HG03432 (cell line): ENCODE measurements around the gene SMAD6.

Experiments used
- ATAC-seq: cut with Tn5 transposase; IDR thresholded peaks from one replicate; pipeline ENCODE4 v1.9.1; 2021; ENCODE audit warnings: mild to moderate bottlenecking, moderate library complexity; ENCODE audit not compliant: unreplicated experiment

The SMAD6 gene

DNA sequence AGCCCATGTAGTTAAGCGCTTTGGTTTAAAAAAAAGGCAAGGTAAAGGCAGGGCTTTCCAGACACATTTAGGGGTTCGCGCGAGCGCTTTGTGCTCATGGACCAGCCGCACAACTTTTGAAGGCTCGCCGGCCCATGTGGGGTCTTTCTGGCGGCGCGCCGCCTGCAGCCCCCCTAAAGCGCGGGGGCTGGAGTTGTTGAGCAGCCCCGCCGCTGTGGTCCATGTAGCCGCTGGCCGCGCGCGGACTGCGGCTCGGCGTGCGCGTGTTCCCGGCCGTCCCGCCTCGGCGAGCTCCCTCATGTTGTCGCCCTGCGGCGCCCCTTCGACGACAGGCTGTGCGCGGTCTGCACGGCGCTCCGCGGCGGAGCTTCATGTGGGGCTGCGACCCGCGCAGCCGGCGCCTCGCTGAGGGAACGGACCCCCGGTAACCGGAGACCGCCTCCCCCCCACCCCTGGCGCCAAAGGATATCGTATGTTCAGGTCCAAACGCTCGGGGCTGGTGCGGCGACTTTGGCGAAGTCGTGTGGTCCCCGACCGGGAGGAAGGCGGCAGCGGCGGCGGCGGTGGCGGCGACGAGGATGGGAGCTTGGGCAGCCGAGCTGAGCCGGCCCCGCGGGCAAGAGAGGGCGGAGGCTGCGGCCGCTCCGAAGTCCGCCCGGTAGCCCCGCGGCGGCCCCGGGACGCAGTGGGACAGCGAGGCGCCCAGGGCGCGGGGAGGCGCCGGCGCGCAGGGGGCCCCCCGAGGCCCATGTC lies 927 bp downstream of the SMAD6 start:
- ATAC-seq, result no peak

DNA sequence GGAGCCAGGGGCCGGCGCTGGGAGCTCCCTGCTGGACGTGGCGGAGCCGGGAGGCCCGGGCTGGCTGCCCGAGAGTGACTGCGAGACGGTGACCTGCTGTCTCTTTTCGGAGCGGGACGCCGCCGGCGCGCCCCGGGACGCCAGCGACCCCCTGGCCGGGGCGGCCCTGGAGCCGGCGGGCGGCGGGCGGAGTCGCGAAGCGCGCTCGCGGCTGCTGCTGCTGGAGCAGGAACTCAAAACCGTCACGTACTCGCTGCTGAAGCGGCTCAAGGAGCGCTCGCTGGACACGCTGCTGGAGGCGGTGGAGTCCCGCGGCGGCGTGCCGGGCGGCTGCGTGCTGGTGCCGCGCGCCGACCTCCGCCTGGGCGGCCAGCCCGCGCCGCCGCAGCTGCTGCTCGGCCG lies 1.5 kb downstream of the SMAD6 start:
- ATAC-seq, result no peak

DNA sequence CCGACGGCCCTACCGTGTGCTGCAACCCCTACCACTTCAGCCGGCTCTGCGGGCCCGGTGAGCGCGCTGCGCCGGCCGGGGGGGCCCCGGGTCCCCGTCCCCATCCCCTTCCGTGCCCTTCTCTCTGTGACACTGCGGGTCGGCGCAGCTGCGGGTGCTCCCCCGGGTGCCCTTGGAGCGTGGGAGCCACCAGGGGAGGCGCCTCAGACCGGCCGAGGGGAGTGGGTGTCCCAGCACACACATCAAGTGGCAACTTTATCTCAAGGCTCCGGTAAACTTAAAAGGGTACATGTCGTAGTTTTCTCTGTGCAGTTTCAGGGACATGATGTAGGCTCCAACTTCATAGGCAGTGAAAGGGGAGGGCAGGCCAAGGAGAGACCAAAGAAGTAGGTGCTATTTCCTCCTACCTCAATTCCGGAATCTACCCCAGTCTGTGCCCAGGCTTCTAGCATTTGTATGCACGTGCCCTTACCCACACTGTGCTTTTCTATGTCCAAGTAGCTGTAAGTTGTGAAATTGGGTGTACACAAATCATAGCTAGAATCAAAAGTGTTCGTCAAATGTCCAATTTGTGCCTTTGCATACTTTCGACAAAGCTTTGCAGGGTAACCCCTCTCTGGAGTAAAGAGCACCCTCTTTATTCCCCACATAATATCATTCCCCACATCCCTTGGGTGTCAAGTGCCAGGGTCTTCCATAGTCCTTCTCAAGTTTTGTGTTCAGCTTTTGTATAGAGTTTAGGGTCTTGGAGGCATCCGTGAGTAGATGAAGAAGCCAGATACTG lies 2.2 kb downstream of the SMAD6 start:
- no peak for ATAC-seq

DNA sequence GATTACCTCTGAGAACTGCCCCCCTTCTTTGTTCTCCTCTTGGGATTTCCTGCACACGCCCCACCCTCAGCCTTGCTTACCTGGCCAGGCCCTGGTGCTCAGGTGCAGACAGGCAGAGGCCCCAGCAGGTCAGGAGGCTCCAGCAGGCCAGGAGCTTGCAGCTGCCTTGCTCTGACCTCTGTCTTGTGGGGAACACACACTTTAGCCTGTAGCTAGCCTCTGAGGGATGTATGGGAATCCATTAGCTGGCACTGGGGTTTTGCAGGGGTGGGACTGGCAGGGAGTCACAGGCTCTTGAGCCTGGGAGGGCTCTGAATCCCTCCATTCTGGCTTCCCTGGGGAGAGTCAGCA lies 2.7 kb downstream of the SMAD6 start:
- ATAC-seq, result no peak

DNA sequence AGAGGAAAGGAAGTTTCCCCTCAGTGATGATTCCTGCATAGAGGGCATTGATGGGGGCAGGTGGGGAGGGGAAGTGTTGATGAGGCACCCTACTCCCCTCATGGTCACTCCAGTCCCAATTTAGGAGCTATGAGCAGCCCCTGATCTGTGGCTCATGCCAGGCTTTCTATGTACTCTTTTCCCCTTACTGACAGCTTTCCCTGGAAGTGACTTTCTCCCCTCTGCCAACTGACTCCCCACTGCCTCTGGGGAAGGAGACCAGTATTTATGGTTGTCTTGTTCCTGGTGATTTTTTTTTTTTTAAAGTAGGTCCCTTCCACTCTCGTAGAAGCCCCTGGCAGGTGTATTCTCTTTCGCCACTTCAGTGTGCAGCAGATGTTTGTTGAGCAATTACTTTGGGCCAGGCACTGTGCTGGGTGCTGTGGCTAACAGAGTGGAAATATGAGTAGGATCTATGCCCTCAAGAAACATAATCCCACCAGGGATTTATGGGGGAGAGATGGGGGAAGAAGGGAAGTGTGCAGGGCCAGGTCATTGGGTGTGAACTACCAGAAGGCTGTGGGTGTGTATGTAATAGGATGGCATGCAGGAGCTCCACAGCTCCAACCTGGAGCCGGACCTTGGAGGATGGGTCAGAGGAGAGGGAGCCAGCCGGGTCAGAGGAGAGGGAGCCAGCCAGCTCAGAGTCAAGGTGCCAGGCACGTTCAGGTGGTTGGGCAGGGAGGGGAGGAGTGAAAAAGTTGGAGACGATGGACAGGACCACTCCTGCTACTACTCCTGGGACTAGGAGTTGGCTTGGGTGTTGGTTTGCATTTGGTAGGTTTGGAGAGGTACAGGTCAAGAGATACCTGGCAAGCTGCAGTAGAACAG lies 3.5 kb downstream of the SMAD6 start:
- ATAC-seq, result no peak

DNA sequence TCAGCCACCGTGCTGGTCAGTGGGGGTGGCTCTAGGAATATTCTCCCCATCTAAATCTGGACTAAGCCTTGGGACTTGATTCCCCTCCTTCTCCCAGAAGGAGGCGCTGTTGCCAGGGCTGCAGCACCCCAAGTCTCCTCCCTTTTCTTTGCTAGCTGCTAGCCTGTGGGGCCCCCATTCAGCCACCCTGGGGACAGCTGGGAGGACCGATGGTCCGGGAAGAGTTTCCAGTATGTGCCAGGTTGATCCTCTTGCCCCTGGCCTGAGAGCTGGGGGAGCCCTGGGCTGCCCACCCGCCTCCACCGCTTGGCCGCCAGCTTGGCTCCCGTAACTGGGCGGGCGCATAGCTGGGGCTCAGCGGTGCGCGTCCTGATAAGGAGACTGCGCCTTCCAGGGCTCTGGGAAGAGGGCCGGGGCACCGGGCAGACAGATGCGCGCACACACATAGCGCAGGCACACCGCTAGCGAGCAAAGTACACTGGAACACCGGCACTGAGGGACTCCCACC lies 4.2 kb downstream of the SMAD6 start:
- ATAC-seq, result no peak

DNA sequence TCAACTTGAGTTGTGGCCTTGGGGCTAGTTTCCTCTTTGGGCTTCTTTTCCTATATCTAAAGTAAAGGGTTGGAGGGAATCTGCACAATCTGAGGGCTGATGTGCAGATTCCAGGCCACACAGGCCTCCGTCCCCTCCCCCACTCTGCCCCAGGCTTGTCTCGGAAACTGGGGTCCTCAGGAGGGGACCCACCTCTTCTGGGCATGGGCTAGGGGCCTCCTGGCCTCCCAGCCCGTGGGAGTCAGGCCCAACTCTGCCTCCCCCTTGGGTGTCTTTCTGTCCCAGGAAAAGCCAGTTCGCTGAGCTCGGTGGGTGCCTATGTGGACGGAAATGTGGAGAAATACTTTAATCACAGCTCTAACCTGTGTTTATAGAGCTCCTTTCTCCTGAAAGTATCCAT lies 4.8 kb downstream of the SMAD6 start:
- ATAC-seq, result no peak

DNA sequence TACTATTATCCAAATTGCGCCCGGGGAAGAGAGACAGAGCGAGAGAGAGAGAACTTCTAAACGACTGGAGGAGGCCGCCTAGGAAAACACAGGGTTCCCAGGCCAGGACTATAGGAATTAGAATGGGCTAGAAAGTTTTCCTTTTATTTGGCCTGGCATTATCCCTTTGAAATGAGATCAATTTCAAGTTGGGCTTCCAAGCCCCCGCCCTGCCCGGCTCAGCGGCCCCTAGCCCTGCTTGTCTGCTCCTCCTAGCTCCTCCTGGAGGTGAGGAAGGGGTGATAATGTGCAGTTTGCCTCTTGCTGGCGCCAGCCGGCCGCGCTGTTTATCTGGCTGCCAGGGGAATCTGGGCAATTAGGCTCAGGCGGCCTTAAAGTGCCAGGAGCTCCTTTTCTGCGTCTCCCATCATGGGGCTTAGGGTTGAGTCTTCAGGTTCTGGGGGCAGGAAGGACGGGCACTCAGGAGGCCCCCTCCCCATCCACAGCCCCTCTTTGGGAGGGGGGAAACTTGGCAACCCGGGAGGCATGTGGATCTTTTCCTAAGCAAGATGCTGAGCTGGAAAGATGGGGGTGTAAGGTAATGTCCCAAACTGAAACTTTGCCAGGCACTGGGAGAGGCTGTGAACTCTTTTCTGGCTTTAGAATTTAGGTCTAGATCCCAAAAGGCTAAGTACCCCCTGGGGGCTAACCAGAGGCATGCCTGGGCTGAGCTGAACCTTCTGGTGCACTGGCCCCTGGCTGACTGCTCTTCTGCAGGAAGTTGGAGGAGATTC lies 5.5 kb downstream of the SMAD6 start:
- no peak for ATAC-seq

DNA sequence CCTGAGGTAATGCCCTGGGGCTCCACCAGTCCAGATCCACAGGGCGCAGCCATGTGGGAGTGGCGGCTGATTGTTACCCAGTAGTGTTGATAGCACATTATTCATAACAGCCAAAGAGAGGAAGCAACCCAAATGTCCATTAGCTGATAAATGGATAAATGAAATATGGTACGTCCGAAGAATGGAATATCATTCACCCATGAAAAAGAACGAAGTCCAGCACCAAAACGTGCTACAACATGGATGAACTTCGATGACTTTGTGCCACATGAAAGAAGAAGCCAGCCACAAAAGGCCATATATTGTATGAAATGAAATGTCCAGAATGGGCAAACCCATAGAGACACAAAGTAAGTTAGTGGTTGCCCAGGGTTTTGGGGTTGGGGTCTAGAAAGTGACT lies 6.4 kb downstream of the SMAD6 start:
- ATAC-seq, result no peak

DNA sequence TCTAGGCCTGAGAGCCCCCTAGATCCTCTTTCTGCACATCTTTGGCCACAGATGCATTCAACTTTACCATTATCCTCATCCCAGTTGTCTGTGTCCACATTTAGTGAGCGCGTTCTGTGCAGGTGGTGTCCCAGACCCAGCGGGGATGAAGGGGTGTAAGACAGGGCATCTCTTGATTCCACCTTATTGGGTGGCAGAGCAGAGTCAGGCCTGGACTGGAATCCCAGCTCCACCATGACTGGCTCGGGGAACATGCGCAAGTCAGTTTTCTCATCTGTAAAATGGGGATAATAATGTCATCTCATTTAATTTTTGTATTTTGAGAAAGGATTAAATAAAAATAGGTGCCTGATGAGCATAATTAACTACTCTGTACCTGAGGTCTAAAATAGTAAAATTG lies 7.8 kb downstream of the SMAD6 start:
- no peak for ATAC-seq

DNA sequence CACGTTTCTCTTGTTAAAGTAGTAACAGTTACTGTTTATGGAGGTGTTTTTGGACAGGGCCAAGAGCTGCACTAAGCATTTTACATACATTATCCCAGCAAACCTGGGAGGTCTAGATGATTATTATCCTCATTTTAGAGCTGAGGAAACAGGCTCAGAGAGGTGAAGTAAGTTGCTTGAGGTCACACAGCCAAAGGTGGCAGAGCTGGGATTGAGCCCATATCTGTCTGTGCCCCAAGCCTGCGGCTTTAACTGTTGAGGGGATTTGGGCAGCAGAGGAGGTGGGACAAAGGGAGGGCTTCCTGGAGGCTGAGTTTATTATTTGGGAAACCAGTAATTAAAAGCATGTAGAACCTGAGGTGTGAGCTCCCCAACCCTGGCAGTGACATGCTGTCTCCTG lies 9.2 kb downstream of the SMAD6 start:
- no peak for ATAC-seq

DNA sequence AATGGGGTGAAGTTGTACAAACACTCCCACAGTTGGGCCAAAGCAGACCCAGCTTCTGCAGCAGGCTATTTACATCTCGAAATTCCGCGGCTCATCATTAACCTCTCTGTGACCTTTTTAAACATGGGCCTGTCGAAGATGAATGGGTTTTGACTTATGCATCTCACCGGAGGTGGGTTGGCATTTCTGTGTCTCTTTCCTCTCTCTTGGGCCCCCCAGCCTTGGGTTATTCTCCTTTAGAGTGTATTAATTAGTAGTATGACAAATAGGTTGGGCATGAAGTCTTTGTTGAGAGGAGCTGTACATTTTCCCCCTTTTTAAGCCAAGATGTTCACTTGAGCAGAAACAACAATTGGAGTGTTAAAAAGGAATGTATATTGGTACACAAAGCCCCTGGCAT lies 9.8 kb downstream of the SMAD6 start:
- no peak for ATAC-seq

DNA sequence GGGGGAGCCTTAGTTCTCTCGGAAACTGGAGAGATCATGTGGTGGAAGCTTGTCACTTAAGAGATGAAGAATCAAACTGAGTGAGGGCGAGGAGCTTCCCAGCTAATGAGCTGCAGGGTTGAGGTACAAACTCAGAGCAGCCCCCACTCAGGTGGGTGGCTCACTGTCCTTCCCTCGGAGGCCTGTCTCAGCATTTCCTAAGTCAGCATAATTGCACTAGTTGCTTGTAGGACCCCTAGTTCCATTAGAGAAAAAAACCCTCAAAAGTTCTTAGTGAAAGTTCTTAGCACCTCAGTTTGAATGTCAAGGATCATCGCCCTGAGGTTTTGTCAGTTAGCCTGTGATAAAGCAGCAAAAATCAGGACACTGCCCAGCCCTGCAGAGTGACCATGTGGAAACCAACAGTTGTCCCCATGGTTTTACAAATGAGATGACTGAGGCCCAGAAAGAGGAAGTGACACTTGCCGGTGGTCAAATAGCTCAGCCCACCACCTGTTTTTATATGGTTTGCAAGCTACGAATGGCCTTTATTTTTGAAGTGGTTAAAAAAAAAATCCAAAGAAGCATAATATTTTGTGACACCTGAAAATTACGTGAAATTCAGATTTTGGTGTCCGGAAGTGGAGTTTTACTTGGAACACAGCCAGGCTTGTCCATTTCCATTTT lies 11.9 kb downstream of the SMAD6 start:
- ATAC-seq, result no peak

DNA sequence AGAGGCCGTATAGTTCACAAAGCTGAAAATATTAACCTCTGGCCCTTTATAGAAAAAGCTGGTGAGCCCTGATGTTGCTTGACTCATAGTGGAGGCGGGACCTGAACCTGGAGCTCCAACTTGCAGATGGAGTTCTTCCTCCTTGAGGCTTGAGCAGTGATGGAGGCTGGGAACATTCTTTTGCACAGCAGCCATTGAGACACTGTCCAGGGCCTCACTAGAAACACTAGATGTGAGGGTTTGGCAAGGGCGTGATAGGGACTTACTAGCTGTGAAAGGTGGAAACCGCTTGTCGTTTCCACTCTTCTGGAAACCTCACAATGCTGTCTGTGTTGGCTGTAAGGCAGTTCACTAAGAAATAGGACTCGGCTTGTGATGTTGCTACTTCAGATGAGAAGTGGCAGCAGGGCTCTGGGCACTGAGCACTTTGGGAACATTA lies 12.5 kb downstream of the SMAD6 start:
- no peak for ATAC-seq

DNA sequence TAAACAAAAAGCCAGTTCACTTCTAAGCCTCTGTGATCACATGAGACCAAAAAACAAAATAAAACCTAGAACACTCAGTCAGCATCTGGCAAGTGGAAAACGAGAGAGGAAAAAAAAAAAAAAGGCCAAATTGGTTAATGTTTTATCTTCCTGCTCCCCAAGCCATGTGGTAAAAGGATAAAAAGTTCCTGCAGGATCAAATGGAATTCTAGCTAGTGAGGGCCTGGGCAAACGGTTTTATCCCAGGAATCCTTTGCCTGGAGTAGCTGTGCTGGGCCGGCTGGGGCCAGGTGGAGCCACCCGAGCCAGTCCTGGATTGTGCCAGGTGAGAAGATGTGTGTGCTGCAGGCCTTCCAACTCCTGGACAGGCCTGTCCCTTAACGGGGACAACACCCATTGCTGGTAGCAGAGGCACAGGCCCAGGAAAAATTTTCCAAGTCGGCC lies 13.2 kb downstream of the SMAD6 start:
- no peak for ATAC-seq

DNA sequence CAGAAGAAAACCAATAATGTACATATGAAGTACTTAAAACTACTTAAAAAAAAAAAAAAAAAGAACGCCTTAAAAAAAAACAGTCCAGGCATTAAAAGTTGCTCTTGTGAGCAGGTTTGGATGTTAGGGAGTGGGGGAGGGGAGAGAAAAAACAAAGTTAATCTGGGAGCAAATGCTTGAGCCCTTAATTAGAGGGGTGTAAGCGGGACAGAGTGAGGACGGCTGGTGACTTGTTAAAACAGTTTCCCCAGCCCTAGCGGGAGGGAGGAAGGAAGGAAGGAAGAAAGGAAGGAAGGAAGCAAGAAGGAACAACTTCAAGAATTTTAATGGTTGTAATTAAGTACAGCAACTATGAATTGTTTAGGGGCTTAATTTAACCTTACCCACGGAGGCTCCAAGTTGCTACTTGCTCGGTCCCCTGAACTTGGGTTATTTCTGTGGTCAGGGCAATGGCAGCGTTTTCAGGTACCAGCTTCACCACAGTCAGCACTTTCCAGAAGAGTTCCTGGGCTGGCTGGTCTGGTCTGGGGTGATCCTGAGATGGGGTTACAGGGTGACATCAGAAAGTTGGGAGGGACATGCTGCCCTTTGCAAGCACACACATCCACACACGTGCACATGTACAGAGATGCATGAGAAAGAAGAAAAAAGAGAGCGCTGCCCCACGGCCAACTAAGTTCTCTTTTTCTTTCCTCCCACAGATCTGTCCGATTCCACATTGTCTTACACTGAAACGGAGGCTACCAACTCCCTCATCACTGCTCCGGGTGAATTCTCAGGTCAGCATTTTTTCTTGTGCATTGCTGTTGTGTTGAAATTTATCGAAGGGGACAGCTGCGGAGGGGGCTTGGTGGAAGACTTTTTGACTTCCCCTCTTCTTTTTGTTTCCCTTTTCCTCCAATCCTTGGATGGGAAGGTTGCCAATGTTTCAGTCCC lies 14.0 kb downstream of the SMAD6 start:
- no peak for ATAC-seq

DNA sequence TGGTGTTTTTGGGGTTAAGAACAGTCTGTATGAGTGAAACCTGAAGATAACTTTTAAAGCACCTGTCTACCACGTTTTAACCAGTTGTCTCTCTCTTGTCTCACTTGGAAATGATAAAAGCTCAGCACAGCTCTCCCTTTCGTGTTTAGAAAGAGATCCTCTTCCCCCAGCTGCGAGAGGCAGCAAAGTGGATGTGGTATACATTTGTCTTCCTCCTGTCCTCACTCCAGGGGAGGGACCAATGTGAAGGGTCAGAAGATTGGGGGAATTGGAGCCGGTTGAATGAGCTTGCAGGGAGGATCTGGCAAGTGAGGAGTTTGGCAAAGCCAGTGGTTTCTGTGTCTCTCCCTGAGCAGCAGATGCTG lies 14.6 kb downstream of the SMAD6 start:
- ATAC-seq, result no peak

DNA sequence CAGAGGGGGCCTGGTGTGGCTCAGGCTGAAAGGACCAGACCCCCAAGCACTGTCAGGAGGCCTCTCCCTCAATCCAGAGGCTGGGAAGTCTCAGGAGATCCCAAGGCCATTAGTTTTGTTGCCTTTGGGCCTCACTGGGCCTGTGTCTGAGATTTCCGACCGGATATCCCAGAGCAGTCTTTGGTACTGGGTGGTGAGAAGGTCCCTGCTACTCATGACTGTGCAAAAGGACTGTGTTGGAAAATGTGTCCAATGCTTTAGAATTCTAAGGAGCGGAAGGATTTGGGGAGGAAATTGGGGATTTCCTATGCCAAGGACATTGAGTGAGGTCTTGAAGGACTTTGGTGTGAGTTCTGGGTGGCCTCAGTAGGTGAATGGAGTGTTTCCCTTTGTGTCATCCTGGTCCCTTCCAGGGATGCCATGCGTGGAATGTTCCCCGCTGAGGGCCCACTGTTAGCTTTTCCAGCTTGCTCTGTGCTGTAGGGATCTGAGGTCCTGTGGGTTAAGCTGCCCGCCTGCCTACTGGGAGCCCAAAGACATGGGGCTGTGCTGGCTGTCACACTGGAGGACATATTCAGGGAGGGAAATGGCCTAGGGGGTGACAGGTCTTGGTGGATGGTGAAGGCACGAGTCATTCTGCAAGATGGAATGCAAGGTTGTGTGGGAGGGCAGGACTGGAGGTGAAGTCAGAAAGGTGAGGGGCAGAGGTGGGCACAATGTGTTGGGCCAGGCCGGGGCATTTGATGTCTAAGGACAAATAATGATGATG lies 16.4 kb downstream of the SMAD6 start:
- ATAC-seq, result no peak
